IPS DF 4.7 (cell line): ENCODE results near the gene BTBD16.

ENCODE experiments used
- DNase-seq: peaks from one replicate; pipeline ENCODE4 v3.0.0-alpha.2; 2013; ENCODE audit warnings: low spot score; ENCODE audit errors: extremely low read depth

BTBD16 gene

DNA sequence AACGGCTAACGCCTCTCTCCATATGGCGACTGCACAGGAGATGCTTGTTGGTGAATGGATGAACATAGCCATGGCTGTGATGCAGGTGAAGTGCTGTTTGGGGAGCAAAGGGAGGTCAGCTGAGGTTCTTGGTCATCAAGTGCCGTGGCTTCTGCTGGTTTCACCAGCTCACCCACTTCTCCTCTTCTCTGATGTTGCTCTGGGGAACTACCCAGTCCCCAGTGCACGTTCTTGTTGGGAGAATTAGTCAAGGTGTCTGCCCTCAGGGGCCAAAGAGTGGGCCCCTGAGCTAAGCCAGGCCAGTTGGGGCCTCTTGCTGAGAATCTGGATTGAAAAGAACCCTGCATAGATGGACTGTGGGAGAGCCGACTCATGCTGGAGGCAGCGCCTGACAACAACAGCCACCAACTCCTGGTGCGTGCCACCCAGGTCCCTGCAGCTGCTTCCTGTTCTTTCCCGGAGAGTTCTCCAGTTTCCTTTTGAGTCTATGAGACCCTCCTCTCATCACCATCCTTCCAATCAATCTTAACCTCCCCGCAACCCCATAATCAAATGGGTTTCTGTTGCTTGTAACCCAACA, 3.0 kb downstream of the BTBD16 start:
- no peak for DNase-seq

DNA sequence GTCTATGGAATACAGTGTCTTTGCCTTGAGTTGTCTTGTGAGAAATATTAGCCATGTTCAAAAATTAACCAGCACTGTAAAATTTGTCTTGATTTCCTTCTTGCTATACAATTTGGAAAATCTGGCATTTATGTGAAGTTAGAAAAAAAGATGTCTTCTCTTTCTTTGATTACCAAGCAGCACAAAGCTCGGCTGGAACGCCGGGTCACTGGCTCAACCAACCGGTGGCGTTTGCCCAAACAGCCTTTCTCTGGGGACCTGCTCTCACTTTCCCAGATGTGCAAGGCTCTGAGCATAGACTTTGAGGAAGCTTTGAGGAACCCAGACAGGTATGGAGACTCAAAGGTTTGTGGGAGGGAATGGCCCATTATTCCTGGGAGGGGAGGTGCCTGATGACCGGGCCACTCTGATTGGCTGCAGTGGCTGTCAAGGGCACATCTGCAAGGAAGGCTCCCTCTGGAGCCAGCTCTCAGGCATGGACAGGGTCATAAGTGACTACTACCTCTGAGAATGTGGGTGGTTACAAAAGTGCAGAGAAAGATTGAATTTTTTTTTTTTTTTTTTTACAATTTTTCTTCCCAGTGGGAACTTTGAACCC, 5.6 kb downstream of the BTBD16 start:
- DNase-seq: no peak

DNA sequence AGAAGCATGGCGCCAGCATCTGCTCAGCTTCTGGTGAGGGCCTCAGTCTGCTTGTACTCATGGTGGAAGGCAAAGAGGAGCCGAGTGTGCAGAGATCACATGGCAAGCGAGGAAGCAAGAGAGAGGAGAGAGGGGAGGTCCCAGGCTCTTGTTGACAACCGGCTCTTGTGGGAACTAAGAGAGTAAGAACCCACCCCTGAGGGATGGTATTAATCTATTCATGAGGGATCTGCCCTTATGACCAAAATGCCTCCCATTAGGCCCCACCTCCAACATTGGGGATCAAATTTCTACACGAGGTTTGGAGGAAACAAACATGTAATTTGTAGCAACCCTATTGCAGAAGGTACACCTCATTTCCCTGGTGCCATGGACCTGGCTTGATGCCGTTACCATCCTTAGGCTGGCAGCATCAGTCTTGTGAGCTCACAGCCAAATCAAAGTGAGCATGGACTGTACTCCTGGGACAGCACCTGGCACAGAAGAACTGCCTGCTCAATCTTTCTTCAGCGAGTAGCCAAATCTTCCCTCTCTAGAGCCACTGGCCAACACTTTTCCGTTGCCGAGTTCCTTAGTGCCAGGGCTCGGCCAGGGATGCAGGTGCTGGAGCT, 6.5 kb downstream of the BTBD16 start:
- DNase-seq: no peak

DNA sequence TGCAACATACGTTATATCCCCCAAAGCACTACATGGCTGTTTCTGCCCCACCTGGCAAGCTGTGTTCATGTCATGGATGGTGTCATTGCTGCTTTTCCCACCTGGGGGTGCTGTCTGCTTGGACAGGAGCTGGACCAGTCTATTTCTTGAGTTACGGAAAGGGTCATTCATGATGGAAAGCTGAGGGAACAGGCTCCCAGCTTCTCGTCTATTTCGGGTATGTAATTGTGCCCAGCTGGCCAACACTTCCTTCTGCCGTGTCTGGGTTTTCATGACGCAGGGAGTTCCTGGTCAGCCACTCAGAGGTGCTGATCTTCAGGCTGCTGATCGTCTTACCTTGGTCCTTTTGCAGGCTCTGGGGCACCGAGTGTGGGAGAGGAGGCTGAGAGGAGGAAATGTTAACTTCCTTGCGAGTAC, 8.6 kb downstream of the BTBD16 start:
- DNase-seq: no peak

DNA sequence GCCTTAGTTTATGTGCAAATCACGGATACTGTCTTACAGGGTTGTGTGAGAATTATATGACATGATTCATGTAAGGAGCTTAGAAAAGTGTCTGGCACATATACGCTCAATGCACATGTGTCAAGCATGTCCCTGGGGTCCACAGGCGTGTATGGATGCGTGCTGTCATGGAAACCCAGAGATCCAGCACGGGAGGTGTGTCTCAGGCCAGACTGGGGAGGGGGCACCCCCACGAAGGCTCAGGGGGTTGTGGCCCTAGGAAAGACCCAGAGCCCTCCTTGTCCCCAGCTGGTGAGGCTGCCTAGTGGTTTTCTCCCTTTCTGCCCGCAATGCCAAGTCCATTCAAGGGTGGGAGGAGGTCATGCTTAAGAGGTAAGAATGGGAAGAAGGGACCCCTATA, 9.1 kb downstream of the BTBD16 start:
- DNase-seq: no peak

DNA sequence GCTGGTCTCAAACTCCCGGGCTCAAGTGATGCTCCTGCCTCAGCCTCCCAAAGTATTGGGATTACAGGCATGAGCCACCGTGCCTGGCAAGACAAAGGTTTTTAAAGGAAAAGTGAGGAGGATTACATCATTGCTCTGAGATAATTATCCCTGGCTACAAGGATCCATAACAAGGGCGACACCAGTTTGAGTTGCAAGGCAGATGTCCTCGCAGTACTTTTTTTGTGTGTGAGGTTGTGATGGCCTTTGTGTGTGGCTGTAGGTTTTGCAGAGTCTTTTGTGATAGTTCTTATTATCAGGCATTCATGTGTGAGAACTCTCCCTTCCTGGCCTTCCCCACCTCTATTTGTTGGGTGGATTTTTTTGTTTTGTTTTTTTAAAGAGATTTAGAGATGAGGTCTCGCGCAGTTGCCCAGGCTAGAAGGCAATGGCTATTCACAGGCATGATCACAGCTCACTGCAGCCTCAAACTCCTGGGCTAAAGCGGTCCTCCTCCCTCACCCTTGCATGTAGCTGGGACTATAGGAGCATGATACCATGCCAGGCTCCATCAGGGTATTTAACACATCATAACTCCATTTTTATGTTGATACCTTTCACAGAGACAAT, 10.0 kb downstream of the BTBD16 start:
- no peak for DNase-seq

DNA sequence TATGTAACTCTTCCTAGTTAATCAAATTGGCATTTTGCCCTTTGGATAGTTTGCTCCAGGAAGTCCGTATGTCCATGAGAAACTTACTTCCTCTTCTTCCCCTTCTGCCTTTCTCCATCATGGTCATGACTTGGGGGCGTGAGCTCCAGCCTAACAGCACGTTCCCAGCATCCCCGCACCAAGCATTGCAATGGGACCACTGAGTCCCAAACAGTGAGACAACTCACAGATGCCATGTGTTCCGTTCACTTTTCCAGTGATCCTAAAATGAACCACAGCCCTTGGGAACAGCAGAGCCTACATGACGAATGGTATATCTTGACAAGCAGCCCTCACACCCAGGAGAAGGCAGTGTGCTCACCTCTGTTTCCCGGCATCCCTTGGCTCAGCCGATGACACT, 10.7 kb downstream of the BTBD16 start:
- no peak for DNase-seq

DNA sequence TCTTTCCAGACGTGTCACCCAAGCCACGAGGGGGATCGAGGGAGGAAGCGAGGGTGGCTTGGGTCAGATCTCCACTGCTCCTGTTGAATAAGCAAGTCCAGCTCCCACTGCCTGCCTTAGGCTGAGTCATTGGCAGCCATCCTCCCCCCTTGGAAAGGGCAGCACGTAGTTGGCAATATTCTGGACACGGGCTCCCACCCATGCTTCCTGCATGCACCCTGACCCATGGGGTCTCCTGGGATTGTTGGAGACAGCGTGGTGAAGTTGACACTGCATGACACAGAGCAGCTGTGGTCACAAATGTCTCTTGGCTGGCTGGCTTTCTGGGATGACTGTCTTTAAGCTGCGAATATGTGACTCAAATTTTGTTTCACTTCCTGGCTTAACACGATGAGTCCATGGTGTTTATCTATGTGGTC, 11.2 kb downstream of the BTBD16 start:
- DNase-seq: no peak

DNA sequence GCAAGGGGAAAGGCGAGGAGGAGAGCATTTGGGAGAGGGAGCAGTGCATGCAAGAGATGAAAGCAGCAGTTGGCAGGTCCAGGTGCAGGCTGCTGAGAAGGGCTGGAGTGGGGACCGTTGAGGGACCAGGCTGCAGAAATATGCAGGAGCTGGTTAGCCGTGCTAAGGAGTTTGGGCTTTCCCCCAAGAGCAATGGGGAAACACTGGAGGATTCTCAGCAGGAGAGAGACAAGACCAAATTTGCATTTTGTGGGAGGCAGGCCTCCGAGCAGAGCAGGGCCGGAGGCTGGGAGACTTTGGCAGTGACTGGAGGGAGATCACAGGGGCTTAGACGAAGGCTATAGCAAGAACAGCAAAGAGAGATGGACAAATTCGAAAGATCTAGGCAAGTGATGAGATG, 11.8 kb downstream of the BTBD16 start:
- no peak for DNase-seq

DNA sequence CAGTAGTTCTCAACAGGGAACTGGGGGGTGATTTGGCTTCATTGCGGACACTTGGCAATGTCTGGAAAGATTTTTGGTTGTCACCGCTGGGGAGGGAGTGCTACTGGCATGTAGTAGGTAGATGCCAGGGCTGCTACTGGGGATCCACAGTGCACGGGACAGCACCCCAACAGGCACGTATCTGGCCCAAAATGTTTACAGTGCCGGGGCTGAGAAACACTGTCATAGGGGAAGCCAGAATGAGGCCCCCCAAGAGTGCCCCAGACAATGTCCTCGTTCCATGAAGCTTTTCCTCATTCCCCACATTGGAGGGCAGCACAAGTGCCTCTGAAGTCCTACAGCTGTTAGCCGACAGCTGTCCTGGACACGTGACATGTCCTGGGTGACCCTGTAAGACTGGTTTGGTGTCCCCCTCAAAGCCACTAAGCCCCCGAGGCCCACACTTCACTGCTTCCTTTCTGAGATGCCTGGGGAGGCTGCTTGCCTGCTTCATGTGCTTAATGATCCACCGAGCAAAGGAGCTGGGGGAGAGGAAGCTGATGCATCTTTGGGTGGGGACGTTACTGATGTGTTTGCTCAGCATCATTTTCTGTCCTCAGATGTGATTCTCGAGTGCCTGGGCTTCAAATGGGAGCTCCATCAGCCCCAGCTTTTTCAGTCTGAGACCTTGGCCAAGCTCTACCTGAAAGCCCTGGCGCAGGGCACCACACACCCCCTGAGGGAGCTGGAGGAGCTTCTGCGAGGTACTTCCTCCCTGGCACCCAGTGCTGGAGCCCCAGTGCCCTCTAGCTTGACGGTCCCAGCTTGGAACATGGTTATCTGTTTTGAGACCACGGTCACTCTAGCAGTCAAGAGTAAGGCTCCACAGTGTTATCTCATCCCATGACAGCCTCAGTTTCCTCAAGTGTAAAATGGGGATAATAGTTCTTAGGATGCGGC, 14.7 kb downstream of the BTBD16 start:
- DNase-seq: no peak

DNA sequence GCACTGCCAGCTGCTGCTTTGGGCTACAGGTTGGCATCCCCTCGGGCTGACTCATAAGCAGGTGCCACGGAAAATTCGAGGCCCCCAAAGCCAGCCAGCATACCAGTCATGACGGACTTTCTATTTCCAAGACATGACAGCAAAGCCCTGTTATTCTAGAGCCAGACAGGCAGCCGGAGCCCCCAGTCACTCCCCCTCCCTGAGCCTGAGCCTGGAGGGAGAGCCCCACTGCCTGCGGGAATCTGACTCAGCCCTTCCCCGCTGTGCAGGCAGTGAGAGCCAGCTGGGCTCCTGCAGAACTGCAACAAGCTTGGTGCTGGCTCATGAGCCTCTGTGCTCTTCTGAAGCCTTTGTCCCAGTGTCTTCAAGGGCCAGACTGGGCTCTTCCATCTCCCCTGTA, 15.8 kb downstream of the BTBD16 start:
- no peak for DNase-seq

DNA sequence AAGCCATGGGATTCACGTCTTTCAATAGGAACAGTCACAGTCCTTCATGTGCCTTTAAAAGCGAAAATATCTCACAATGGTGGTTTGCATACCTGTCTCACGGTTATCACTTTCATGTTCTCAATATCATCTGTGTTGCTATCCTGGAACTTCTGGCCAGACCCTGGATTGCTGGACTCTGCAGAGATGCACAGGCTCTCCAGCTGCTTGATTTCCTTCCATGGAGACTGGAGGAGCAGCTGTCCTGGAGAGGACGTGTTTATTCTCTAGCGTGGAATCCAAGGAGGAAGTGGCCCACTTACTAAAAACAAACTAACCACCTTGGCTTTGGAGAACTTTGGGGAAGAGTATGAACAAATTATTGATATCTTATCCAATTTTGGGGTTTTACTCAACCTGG, 16.5 kb downstream of the BTBD16 start:
- no peak for DNase-seq

DNA sequence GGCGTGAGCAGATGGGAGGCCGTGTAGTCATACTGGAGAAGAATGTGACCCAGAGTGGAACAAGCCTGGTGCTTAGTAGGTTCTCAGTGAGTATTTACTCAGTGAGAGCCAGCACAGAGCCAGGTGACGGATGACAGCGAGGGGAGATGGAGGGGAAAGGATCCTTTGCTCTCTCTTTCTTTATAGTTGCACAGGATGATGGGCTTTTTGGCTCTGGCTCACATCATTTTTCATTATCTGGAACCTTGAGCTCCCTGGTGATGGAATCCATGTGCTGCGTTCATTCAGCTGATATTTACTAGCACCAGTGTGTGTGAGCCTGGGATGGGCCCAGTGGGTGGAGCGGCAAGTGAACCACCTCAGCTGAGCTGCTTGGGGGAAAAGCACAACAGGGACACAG, 17.2 kb downstream of the BTBD16 start:
- no peak for DNase-seq

DNA sequence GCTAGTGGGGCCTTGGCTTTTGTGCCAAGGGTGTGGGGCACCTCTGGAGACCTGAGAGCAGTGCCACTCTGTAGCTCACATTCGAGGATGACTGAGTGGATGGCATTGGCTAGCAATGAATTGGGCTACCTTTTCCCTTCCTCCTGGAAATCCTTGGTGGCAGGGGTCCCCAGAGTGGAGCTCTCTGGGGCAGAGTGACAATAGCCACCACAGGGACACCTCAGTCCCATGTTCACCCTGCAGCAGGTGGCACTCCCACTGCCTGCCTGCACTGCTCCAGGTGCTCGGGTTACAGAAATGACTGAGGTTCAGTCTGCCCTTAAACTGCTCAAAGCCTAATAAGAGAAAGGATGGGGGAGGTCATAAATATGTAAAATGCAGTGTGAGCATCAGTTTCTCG, 17.8 kb downstream of the BTBD16 start:
- DNase-seq: no peak

DNA sequence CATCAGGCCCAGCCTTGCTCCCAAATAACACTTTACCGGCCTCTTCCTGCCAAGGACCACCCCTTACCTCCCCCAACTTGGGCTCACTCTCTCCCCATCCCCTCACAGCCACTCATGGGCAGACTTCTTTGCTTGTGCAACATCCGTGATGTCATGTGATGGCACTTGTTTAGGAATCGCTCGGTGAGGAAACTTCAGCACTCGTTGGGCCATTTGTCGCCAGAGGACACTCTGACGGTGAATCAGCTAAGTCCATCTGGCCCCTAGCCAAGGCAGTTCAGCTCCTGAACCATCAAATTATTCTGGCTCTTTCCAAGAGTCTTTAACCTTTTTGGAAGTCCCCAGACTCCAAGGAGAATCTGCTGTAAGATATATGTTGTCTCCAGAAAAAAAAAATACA, 19.2 kb downstream of the BTBD16 start:
- no peak for DNase-seq

DNA sequence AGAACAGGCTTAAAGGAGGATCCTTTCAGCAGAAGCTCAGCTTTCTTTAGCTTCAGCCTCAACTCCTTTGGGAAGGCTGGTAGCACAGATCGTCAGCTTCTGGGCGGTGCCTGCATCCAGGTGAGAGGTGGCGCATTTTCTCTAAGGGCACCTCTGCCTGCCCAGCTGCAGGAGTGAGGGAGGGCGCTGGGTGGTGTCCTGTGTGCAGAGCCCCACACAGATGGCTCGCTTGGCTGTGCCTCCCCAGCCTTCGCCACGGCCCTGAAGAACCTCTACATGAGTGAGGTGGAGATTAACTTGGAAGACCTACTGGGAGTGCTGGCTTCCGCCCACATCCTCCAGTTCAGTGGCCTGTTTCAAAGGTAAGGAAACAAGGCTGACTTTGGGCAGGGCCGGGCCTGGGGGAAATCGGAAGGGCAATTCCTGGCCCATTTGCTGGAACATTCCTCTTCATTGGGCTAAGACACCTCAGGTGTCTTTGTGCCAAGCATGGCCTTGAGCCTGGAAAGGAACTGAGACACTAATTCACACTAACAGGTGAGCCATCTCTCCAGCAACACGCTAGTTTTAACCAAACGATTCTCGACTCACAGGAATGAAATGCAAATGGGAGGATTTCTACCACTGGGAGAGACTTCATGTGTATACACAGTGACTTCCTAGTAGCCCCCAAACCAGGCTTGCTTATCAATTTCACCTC, 19.9 kb downstream of the BTBD16 start:
- DNase-seq: no peak

DNA sequence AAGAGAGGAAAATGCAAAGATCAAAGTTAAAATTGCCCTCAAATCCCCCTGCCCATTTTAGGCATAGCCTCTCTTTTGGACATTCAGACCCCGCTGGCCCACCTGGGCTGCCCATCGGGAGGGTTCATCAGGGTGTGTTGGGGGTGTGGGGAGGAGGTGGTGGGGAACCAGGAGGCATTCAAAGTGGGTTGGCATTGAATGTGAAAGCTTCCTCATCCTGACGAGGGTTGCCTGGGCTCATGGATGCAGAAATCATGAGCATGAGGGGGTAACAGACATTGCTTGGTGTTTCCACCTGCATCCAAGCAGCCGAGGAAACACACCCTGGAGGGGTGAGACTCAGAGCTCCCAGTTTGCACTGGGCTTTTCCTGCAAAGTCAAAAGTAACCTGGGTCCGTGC, 20.6 kb downstream of the BTBD16 start:
- no peak for DNase-seq

DNA sequence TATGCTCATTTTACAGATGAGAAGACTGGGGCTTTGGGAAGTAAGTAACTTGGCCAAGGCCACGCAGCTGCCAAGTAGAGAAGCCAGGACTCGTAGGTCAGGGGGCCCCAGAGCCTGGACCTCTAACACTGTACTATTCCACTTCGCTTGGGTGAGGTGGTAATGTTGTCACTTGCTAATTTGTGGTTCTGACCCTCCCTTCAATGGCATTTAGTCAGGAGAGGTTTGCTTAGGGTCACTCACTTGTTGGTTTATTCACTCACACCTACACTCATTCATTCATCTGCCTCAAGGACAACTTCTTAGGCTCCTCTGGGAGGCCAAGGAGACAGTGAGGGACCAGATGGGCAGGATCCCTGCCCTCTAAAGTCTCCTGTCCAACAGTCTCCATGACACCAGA, 21.3 kb downstream of the BTBD16 start:
- DNase-seq: no peak

DNA sequence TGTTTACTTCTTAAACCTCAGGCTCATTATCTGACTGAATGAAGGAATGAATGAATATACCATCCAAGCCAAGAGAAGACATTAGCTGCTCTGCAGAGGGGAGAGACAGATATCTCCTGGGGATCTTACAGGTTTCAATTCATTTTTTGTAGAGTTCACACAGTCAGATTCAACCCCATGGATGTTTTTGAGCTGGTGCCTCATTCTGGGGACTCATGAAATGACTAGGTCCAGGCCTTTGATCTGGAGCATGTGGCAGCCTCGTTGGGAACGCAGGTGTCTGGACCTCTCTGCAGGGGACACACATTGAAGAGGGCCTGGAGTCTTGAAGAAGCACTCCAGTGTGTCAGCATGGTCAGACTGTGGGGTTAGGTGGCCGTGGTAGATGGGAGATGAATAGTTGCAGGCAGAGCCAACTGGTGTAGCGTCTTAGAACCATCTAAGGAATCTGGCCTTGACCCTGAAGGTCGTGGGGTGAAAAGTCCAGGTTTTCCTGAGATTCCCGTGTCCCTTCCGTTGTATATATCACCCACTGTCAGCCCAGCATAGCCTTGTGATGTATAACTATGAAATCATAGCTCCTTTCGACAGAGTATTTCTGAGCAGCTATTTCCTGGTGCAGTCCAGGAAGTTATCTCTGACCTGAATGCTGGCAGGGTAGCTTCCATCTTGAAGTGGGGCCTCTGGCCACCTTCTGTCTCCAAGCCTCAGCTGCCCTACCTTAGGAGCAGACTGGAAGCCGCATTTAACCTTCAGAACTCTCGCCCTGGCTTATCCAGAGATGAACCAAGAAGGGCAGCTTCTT, 22.3 kb downstream of the BTBD16 start:
- DNase-seq: no peak

DNA sequence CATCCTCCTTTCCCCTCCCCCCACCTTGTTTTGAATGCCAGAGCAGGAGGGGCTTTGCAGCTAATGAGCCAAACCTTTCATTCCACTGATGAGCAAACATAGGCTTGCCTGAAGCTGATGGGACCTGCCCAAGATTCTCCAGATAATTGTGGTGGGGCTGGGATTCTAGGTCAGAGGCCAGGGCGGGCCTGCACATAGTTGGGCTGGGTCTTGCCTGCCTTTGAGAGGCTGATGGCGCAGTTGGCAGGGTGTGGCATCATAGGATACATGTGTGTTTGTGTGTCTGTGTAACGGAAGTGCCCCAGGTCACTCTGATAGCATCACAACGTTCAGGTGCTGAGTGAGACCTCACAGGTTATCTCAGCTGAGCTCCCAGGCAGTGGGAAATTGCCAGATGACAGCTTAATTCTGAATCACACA, 22.9 kb downstream of the BTBD16 start:
- no peak for DNase-seq
